CD4-positive, alpha-beta T cell treated with Interleukin-10 for 1 hour (primary cell): ENCODE results near the gene NELFCD.
"Not testable (repeated sequence)": the region's sequence is repeated elsewhere in the genome, so short reads cannot be mapped to it uniquely, and the experiment has no call there.

Source experiments
- DNase-seq: peaks from one replicate; pipeline ENCODE4 v3.0.0-alpha.2; 2020

The NELFCD gene

DNA sequence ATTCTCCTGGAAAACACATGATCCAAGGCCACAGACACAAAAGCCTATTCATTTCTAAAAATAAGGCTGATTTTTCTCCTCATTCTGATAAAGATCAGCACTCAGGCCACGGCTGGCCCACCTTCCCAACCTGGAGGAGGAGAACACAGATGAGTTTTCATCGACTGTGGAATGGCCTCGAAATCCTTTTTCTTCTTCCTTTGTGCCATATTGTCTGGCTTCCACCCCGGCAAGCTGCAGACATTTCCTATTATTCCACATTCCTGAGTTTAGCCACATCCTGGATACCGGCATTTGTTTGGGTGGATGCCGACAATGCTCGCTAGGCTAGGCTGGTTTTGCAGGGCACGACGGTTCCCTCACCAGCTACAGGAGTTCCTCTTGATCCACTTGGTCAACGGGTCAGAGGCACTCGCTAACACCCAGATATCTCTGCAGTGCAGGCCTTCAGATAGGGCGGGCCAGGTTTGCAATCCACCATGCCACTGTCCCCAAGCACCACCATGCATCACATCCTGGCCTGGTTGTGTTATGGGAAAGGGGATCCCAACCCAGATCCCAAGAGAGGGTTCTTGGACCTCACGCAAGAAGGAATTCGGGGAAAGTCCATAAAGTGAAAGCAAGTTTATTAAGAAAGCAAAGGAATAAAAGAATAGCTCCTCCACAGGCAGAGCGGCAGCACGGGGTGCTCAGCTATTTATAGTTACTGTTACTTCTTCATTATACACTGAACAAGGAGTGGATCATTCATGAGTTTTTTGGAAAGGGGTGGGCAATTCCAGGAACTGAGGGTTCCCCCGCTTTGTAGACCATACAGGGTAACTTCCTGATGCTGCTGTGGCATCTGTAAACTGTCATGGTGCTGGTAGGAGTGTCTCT is 30.2 kb downstream of the NELFCD start:
- peak; percentile 31 for DNase-seq

GRCh38 chr20:59011874-59012157 is 30.8 kb downstream of the NELFCD start:
- not testable (repeated sequence) for DNase-seq

GRCh38 chr20:59013031-59013951 is 32.2 kb downstream of the NELFCD start:
- DNase-seq: no peak

DNA sequence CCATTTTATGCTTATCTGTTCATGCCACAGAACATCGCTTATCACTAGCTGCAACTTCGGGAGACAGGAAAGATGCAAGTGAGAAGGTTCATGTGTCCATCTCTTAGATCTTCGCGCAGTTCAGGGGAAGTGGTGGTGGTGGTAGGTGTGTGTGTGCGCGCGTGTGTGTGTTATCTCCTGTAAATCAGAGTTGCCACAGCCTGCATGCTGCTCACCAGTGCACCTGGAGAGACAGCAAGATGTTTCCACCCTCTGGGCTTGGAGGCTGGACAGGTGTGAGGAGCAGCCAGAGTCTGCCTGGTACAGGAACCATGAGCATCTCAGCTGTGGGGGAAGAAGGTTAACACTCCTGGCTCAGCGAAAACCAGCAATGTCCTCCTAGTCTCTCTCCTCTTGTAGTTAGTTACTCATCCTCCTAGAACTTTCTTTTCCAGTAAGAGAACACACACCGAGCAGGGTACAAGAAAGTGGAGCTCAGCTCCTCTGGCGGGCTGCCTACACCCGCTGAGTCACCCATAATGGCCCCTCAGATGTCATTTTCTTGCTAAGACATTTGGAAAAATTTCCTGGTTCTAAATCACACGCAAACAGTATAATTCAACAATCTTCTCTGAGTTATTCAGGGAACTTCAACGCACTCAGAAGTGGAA is 33.0 kb downstream of the NELFCD start:
- peak; percentile 46 for DNase-seq

- no peak for DNase-seq
Observed at GRCh38 chr20:59014680-59015389, 33.8 kb downstream of the NELFCD start.

GRCh38 chr20:59015411-59015810 is 34.4 kb downstream of the NELFCD start:
- no peak for DNase-seq

DNA sequence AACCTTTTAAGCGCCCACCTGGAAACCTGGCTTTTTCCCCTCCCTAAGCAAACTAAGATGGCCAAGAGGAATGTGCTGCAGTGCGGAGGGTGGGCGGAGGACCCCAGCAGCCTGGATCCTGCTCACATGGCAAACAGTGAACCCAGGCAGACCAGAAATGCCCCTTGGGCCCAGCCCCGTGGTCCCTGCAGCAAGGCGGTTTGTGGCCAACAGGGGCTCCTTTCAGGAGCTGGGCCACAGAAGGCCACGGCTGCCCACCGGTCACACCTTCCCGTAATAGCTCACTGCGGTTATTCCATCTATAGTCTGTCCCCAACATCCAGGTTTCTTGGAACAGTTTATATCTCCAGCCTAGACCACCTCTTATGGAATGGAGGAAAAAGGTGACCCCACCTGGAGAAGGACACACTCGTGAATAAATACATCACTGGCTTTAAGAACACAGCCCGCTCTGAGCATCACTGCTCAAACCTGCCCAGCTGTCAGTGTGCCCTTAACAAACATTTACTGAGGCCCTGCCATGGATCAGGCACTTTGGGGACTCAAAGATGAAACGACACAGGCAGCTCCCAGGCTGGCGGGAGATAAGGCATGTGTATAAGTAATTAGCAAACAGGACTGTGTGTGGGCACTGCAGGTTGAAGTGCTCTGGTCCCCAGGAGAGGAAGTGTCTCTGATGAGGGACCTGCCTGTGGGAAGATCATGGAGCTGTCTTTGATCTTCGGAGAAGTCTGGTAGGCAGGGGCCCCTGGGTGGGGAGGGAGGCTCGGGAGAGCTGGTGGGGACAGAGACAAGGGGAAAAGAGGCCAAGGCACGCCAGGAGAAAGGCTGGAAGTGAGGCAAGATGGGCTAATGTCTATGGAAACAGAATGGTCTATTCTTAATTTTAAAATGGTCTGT is 35.0 kb downstream of the NELFCD start:
- no peak for DNase-seq

DNA sequence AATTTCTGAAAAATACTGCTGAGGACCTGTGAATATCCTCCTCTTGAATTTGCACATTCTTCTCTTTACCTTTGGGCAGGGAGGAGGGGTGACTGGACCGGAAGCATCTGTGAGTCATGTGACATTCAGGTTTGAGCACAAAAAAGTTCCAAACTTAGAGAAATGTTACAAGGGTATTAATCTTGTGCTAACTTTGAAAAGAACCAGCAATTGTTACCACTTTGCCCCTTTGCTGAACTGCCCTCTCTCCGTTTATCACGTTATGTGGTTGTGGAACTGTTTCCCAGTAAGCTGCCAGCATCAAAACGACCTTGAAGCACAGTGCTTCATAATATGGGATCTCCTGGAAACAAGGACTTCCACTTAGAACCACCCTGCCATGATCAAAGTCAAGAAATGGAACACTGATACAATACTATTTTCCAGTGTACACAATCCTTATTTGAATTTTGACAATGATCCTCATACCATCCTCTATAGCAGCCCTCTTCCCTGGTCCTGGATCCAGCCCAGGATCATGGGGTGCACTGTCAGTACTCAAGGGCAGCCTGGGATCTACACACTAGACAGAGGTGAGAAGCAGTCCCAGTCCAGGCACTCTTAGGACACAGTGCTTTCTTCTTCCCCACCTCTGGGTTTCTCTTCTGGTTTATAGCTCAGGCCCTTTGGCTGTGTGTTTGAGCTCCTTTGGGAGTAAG is 35.9 kb downstream of the NELFCD start:
- DNase-seq: peak; percentile 23

- DNase-seq: no peak
Observed at GRCh38 chr20:59017493-59018231, 36.6 kb downstream of the NELFCD start.

GRCh38 chr20:59018817-59019216 is 37.8 kb downstream of the NELFCD start:
- no peak for DNase-seq

DNA sequence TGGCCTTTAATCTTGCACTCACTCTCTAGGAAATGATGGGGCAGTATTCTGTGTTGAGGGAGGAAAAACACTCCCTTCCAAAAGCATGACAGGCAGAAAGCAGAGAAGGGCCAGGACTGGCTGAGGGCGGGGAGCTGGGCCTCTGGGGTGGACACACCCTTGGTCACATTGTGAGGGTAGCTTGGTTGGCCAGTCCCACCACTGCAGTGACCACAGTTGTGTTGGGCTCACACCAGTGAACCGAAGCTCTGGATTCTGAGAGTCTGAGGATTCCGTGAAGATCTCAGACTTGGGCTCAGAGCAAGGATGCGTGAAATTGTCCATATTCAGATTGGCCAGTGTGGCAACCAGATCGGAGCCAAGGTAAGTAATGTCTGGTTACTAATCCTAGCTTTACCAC is 38.2 kb downstream of the NELFCD start, which contains the start of gene TUBB1:
TUBB1 (plus strand) TSS at position 213 of the 400 bp plus-strand sequence; CDS start at position 307, 94 bp downstream.
- DNase-seq: no peak

DNA sequence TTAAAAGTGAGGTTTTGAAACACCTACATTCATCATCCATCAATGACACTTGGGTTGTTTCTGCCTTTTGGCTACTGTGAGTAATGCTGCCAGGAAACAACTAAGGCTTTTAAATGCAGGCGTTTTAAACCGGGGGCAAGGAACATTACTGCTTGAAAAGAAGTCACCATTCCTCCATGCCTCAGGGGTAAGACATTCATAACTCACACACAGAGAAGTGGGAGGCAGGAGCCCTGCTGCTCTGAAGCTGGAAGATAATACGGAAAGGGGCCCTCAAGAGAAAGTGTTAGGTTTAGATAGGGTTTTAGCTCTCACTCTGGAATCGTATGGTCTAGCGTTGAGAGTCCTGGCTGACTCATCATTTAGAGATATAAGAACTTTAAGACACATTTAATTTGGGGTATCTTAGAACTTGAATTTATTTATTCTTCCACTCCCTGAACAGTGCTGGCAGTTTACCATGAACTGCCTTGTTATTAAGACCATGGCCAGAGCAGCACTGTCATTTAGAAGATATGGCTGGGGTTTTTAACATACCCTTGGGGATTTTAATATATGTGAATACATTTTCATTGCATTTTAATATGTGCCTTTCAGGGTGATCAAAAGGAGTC is 40.0 kb downstream of the NELFCD start:
- DNase-seq: no peak

GRCh38 chr20:59022754-59023153 is 41.7 kb downstream of the NELFCD start:
- DNase-seq: no peak

GRCh38 chr20:59023616-59024015 is 42.6 kb downstream of the NELFCD start:
- no peak for DNase-seq

DNA sequence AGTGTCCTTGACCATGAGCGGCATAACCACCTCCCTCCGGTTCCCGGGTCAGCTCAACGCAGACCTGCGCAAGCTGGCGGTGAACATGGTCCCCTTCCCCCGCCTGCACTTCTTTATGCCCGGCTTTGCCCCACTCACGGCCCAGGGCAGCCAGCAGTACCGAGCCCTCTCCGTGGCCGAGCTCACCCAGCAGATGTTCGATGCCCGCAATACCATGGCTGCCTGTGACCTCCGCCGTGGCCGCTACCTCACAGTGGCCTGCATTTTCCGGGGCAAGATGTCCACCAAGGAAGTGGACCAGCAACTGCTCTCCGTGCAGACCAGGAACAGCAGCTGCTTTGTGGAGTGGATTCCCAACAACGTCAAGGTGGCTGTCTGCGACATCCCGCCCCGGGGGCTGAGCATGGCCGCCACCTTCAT is 43.1 kb downstream of the NELFCD start:
- DNase-seq: no peak

DNA sequence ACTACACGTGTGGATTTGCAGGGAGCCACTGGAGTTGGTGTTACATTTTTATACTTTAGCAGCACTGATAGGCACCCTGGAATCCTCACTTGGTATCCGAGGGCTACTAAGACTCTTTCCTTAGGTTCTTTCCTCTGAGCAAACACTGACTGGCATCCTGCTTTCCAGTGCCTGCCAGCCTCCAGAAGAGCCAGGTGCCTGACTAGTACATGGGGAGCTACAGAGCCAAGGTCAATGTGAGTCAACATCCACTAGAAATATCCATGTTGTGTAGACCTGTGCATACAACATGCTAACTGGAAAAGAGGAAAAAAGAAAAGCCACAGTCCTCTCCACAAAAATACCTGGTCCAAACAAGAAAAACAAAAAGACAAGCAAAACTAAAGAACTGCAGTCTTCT is 44.0 kb downstream of the NELFCD start:
- no peak for DNase-seq

DNA sequence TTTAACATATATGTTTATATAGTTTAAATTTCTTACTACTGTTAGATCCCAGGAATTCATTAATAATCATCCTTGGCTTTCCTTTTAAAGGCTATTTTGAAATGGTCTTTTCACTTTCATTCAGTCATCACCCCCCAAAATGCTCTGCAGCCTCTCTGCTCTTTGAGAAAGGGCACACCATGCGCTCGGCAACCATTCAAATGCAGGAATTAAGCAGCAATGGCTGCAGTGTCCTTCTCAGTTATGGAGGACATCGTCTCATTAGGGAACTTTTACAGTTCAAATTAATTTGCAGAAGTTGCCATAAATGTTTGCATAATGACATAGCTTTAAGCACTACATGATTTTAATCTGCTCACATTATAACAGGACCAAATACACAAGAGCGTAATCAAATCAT is 44.5 kb downstream of the NELFCD start:
- no peak for DNase-seq

GRCh38 chr20:59026904-59027740 is 46.1 kb downstream of the NELFCD start:
- no peak for DNase-seq
